Ishikawa (cell line): ENCODE results near the gene BAD.

Experiments
- CEBPB ChIP-seq: IDR thresholded peaks from 2 replicates; pipeline ENCODE4 v1.6.1; 2012
- CREB1 ChIP-seq: IDR thresholded peaks from 2 replicates; pipeline ENCODE4 v1.6.1; 2012; ENCODE audit warnings: low read depth
- EGR1 ChIP-seq: IDR thresholded peaks from 2 replicates; pipeline ENCODE4 v1.6.1; 2012
- EP300 ChIP-seq: IDR thresholded peaks from 2 replicates; pipeline ENCODE4 v1.6.1; 2012; ENCODE audit warnings: borderline replicate concordance
- FOXM1 ChIP-seq: IDR thresholded peaks from 2 replicates; pipeline ENCODE4 v1.6.1; 2012; ENCODE audit warnings: low read depth, borderline replicate concordance
- MAX ChIP-seq: IDR thresholded peaks from 2 replicates; pipeline ENCODE4 v1.6.1; 2012
- NFIC ChIP-seq: IDR thresholded peaks from 2 replicates; pipeline ENCODE4 v1.6.1; 2012
- RAD21 ChIP-seq: IDR thresholded peaks from 2 replicates; pipeline ENCODE4 v1.6.1; 2012; ENCODE audit warnings: low read depth
- REST ChIP-seq: IDR thresholded peaks from 2 replicates; pipeline ENCODE4 v1.6.1; 2012; ENCODE audit warnings: low read depth, mild to moderate bottlenecking
- TAF1 ChIP-seq: IDR thresholded peaks from 2 replicates; pipeline ENCODE4 v1.6.1; 2012; ENCODE audit warnings: low read depth, mild to moderate bottlenecking
- TCF12 ChIP-seq: IDR thresholded peaks from 2 replicates; pipeline ENCODE4 v1.6.1; 2012; ENCODE audit warnings: low read depth
- TEAD4 ChIP-seq: IDR thresholded peaks from 2 replicates; pipeline ENCODE4 v1.6.1; 2012
- YY1 ChIP-seq: IDR thresholded peaks from 2 replicates; pipeline ENCODE4 v1.6.1; 2012; ENCODE audit warnings: low read depth
- ZBTB7A ChIP-seq: IDR thresholded peaks from 2 replicates; pipeline ENCODE4 v1.6.1; 2012; ENCODE audit warnings: low read depth
- TF ChIP-seq, protein P1 (sequence below): IDR thresholded peaks from 2 replicates; pipeline ENCODE4 v1.6.1; 2012

Gene BAD

DNA sequence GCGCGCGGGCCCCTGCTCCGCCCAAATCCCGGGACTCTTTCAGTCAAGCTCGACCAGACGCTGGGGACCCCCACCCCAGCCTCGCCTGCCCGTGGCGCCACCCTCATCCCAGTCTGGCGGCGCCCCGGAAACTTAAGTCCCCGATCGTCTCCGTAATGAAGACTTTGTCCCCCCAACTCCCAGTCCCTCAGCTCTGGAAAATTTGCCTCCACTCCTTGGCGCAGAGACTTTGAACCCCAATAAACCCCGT is 32.8 kb downstream of the BAD start:
- TF ChIP-seq CEBPB = no peak
- no peak for TF ChIP-seq MAX
- no peak for TF ChIP-seq ZBTB7A
- no peak for TF ChIP-seq FOXM1
- no peak for TF ChIP-seq YY1
- no peak for TF ChIP-seq EGR1
- no peak for TF ChIP-seq NFIC
- no peak for TF ChIP-seq EP300
- TF ChIP-seq TAF1 = no peak
- TF ChIP-seq, protein P1, sequence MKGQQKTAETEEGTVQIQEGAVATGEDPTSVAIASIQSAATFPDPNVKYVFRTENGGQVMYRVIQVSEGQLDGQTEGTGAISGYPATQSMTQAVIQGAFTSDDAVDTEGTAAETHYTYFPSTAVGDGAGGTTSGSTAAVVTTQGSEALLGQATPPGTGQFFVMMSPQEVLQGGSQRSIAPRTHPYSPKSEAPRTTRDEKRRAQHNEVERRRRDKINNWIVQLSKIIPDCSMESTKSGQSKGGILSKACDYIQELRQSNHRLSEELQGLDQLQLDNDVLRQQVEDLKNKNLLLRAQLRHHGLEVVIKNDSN = no peak
- TF ChIP-seq TEAD4 = no peak
- no peak for TF ChIP-seq RAD21

- TF ChIP-seq FOXM1 (no peak), ZBTB7A (peak; percentile 98), TAF1 (peak; percentile 45; the same call in 1 of the 2 replicates), TCF12 (no peak), YY1 (no peak)
Observed at GRCh38 chr11:64251016-64251752, 33.3 kb downstream of the BAD start, which contains the start of gene PLCB3. Gene PLCB3 (plus strand): TSS chr11:64251530. CDS start chr11:64251650, 120 bp downstream.

GRCh38 chr11:64250415-64251015 is 34.0 kb downstream of the BAD start:
- TF ChIP-seq TCF12 (no peak), EGR1 (no peak), YY1 (no peak), TAF1 (no peak), TEAD4 (no peak), NFIC (no peak), ZBTB7A (no peak), MAX (no peak), REST (no peak)
- TF ChIP-seq, protein P1 = no peak

- no peak for TF ChIP-seq REST
- no peak for TF ChIP-seq CREB1
- TF ChIP-seq, protein P1 = no peak
- TF ChIP-seq EGR1 = no peak
- TF ChIP-seq FOXM1 = no peak
- no peak for TF ChIP-seq RAD21
- TF ChIP-seq MAX = no peak
- TF ChIP-seq CEBPB = no peak
- TF ChIP-seq TAF1 = no peak
- TF ChIP-seq ZBTB7A = no peak
- no peak for TF ChIP-seq EP300
- no peak for TF ChIP-seq YY1
- no peak for TF ChIP-seq TCF12
Observed at GRCh38 chr11:64249563-64250414, 34.7 kb downstream of the BAD start.
